GM19438 (cell line): ENCODE data around the gene SYT17.

ENCODE experiments used
- ATAC-seq: cut with Tn5 transposase; IDR thresholded peaks from one replicate; pipeline ENCODE4 v1.9.1; 2021; ENCODE audit warnings: low read depth; ENCODE audit not compliant: unreplicated experiment

The SYT17 gene

GRCh38 chr16:19138601-19139000, 29.4 kb upstream of the SYT17 start:
- ATAC-seq: no peak

GRCh38 chr16:19139436-19140091, 28.5 kb upstream of the SYT17 start:
- ATAC-seq: no peak

- no peak for ATAC-seq
These were observed 27.6 kb upstream of the SYT17 start for GRCh38 chr16:19140396-19140795.

GRCh38 chr16:19142939-19143598, 25.0 kb upstream of the SYT17 start:
- ATAC-seq: no peak

GRCh38 chr16:19143599-19143956, 24.5 kb upstream of the SYT17 start:
- no peak for ATAC-seq

- ATAC-seq: no peak
These were observed 23.0 kb upstream of the SYT17 start for GRCh38 chr16:19145010-19145409.

- ATAC-seq: no peak
These were observed 20.9 kb upstream of the SYT17 start for GRCh38 chr16:19147126-19147525.

GRCh38 chr16:19147627-19148026, 20.4 kb upstream of the SYT17 start:
- ATAC-seq: no peak

- no peak for ATAC-seq
These were observed 19.9 kb upstream of the SYT17 start for GRCh38 chr16:19148189-19148588.

- no peak for ATAC-seq
These were observed 16.7 kb upstream of the SYT17 start for GRCh38 chr16:19151310-19151709.

GRCh38 chr16:19152042-19152441, 16.0 kb upstream of the SYT17 start:
- ATAC-seq: no peak

- no peak for ATAC-seq
These were observed 14.2 kb upstream of the SYT17 start for GRCh38 chr16:19153876-19154275.

- ATAC-seq: no peak
These were observed 6.0 kb upstream of the SYT17 start for GRCh38 chr16:19162085-19162484.

GRCh38 chr16:19163215-19163614, 4.8 kb upstream of the SYT17 start:
- no peak for ATAC-seq

- ATAC-seq: no peak
These were observed 3.8 kb upstream of the SYT17 start for GRCh38 chr16:19164285-19164684.

GRCh38 chr16:19165101-19165500, 2.9 kb upstream of the SYT17 start:
- ATAC-seq: no peak

GRCh38 chr16:19166500-19166899, 1.5 kb upstream of the SYT17 start:
- ATAC-seq: no peak

GRCh38 chr16:19168371-19169081, 486 bp downstream of the SYT17 start:
- ATAC-seq: no peak

GRCh38 chr16:19169082-19169639, 1.1 kb downstream of the SYT17 start:
- no peak for ATAC-seq

- ATAC-seq: no peak
These were observed 2.1 kb downstream of the SYT17 start for GRCh38 chr16:19170043-19170655.

GRCh38 chr16:19172098-19172780, 4.2 kb downstream of the SYT17 start:
- ATAC-seq: no peak
